Fibroblast of pulmonary artery (primary cell): ENCODE results near the gene TAB3.

Experiments
- DNase-seq: peaks from one replicate; pipeline ENCODE4 v3.0.0-alpha.2; 2010; ENCODE audit warnings: low read depth
- H3K4me3 ChIP-seq: replicated peaks from 2 replicates; pipeline ENCODE4 v1.5.1; 2011; ENCODE audit warnings: low read depth, mild to moderate bottlenecking, control low read depth, low read length, moderate library complexity
- CTCF ChIP-seq: IDR thresholded peaks from 2 replicates; pipeline ENCODE4 v1.5.1; 2011; ENCODE audit warnings: mild to moderate bottlenecking, control low read depth, low read length, inconsistent platforms; ENCODE audit errors: missing control alignments

The TAB3 gene

DNA sequence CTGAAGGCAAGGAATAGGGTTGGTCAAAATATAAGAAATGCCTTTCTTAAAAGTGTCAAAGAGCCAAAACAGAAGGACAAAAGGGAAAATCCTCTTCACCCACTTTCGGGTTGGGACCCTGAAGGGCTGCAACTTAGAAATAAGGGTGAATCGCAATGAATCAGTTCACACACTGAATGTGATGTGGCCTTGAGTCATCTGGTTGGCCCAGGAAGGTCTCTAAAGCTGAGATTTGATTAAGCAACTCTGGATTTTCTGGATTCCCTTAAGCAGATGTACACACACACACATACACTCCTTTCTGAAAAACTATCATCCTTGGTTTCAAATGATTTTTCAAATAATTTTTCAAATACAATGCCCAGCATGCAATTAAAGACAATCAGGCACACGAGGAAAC, 13.1 kb downstream of the TAB3 start:
- H3K4me3 ChIP-seq: no peak overlapping the region
- TF ChIP-seq CTCF: no peak
- peak; percentile 72 for DNase-seq

DNA sequence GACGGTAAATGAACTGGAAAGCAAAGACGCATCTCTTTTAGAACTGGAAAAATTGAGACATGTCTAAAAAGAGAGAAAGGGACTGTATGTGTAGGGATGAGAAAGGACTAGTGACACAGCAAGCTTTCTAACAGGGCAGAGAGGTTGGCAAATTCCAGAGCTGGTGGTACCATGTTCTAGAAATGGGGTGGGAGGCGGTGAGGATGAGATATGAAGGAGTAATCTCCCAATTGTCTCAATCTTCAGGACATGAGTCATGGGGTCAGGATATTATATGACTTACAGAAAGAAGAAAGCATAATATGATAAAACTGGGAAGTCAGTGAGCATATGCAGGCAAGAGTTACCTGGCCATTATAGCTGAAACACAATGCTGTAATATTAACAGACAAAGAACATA, 14.2 kb downstream of the TAB3 start:
- H3K4me3 ChIP-seq: no peak overlapping the region
- TF ChIP-seq CTCF: no peak
- DNase-seq: peak; percentile 1

GRCh38 chrX:30870572-30870971, 18.5 kb downstream of the TAB3 start:
- H3K4me3 ChIP-seq: no peak overlapping the region
- no peak for TF ChIP-seq CTCF
- no peak for DNase-seq

DNA sequence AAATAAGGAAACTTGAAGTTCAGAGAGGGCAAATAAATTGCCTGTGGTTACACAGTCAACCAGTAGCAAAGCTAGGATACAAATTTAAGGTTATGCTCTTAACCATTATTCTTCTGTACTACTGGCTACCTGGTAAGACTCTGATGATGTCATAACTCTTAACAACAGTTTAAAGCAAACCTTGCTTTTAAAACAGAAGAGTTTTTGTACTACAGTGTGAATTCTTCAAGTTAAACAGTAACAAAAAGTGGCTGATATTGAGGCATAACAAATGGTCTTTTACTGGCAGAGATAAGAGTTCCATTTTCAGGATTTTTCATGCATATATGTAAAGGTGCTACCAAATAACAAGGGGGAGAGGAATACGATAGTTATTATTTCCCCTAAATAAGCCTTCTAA, 23.4 kb downstream of the TAB3 start:
- no peak for TF ChIP-seq CTCF
- H3K4me3 ChIP-seq: no peak overlapping the region
- no peak for DNase-seq

- H3K4me3 ChIP-seq: no peak overlapping the region
- peak; percentile 3 for DNase-seq
- no peak for TF ChIP-seq CTCF
Observed at GRCh38 chrX:30865015-30865414, 24.0 kb downstream of the TAB3 start.

GRCh38 chrX:30864383-30864785, 24.7 kb downstream of the TAB3 start:
- no peak for TF ChIP-seq CTCF

DNA sequence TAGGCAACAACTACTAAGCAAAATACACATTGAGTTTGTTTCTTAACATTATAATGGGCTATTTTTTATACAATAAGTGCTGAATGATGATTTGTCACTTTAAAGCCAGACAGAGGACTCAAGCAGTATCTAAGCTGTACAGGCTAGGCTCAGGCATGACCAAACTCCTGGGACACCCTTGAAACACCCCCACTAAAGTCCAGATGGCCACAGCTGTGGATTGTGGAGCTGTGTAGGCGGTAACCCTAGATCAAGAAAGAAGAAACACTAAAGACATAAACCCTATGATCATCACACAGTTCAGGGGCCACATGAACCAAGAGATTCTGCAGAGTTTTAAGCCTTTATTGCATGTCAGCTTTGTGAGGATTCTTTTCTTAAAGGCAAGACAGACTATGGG, 25.1 kb downstream of the TAB3 start:
- TF ChIP-seq CTCF: no peak
- peak; percentile 0 for DNase-seq
- H3K4me3 ChIP-seq: no peak overlapping the region

More at GRCh38 chrX:30864383-30864785, 24.7 kb downstream of the TAB3 start:
- H3K4me3 ChIP-seq: no peak overlapping the region
- DNase-seq: peak; percentile 16
